Stimulated activated CD4-positive, alpha-beta T cell treated with anti-CD3 and anti-CD28 coated beads, Interleukin-2, amount 100 ng/mL, for 4 hours (primary cell): Measurements from ENCODE around the gene GDF10.

Experiments used
- DNase-seq: peaks from one replicate; pipeline ENCODE4 v3.0.0-alpha.2; 2020; ENCODE audit warnings: low read depth

GDF10 gene

GRCh38 chr10:47276071-47276470, 23.9 kb upstream of the GDF10 start:
- DNase-seq = no peak

- DNase-seq = no peak
These were observed 23.2 kb upstream of the GDF10 start for GRCh38 chr10:47276576-47277351.

DNA sequence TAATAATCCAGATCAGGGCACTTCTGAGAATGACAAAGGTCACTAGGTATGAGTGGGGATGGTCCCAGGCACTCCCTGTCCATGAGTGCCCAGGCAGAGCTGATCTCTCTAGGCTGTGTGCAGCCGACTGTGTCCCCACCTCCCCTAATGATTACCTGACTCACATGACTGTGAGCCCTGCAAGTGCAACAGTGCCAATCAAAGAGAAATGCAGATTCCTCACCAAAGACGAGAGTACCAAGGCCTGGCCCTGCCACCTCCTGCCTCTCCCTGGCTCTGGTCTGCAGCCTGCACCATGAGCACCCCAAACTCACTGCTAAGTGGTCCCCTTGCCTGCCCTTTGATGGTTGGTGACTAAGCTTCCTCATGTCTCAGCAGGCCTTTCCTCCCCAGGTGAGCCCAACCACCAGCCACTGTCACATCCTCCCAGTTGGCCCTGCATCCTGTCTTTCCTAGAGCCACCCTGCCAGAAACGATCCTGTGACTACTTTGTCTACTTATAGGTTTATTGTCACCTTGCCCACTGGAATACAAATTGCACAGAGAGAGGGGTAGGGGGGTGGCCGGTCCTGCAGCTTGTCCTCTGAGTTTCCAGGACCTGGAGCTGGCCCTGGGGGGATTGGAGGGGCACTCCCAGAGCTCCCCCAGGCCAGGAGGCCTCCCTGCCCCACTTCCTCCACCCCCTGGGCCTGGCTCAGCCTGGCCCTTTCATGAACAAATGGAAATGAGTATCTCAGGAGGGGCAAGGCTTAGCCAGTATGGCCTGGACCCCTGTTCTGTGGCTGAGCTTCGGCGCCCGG, 22.4 kb upstream of the GDF10 start:
- no peak for DNase-seq

GRCh38 chr10:47278152-47278473, 21.9 kb upstream of the GDF10 start:
- DNase-seq = no peak

GRCh38 chr10:47278720-47279119, 21.3 kb upstream of the GDF10 start:
- DNase-seq = no peak

DNA sequence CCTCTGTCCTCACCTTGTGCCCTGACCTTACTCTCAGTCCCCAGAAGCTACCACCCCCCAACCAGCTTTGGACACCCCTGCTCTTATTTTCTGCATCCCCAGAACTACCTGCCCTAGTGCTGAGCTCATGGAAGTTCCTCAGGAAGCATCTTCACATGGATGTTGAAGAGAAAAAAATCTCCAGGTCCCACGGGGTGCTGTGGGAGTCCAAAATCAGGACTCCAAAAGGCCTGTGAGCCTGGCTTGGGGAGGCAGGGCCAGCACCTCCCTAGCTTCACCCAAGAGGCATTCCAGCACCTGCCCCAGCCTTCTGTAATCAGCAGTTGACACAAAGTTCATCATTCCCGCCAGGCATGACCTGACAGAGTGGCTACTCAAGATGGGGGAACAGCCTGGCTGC, 20.7 kb upstream of the GDF10 start:
- DNase-seq = no peak

GRCh38 chr10:47282005-47282656, 17.9 kb upstream of the GDF10 start:
- DNase-seq = no peak

- no peak for DNase-seq
These were observed 17.4 kb upstream of the GDF10 start for GRCh38 chr10:47282657-47283018.

GRCh38 chr10:47283101-47283630, 16.8 kb upstream of the GDF10 start:
- DNase-seq = no peak

DNA sequence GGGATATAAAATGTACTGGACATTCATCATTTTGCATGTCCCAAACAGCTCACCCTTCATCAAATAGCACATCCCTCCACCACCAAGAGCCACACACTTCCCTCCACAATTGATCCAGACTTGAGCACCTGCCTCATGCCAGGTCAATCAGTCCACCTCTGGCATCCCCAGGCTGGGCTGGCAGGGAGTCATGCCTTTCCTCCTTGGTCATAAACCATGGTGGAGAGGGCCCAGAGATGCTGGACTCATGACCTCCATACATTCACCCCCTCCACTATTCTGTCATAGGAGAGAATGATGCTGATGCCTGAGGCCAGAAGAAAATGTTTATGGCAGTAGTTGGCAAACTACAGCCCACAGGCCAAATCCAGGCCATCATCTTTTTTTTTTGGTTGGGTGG, 16.1 kb upstream of the GDF10 start:
- DNase-seq = no peak

GRCh38 chr10:47285381-47286115, 14.4 kb upstream of the GDF10 start:
- no peak for DNase-seq

DNA sequence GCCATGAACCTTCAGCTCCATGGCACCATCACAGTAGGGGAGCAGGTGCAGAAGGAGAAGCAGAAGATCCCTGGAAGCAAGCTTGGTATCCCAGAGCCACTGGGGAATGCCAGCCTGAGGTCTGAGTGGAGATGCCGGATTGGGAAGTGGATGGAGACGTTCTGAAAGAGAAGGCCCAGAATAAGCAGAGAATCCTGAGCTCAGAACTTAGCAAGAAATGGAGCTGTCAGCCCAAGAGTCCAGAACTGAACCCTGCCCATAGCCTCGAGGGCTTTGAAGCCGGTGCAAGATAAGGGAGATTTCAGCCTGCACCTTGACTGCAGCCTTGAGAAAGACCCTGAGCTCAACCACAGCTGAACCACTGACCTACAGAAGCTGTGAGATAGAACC, 13.9 kb upstream of the GDF10 start:
- no peak for DNase-seq

GRCh38 chr10:47286591-47287315, 13.2 kb upstream of the GDF10 start:
- no peak for DNase-seq

GRCh38 chr10:47287365-47287802, 12.6 kb upstream of the GDF10 start:
- no peak for DNase-seq

GRCh38 chr10:47287805-47288204, 12.2 kb upstream of the GDF10 start:
- no peak for DNase-seq

- no peak for DNase-seq
These were observed 11.8 kb upstream of the GDF10 start for GRCh38 chr10:47288236-47288635.

- DNase-seq = no peak
These were observed 11.0 kb upstream of the GDF10 start for GRCh38 chr10:47288916-47289495.

GRCh38 chr10:47289921-47290320, 10.1 kb upstream of the GDF10 start:
- no peak for DNase-seq

- DNase-seq = no peak
These were observed 9.7 kb upstream of the GDF10 start for GRCh38 chr10:47290338-47290737.

GRCh38 chr10:47291682-47292081, 8.3 kb upstream of the GDF10 start:
- DNase-seq = no peak

- DNase-seq = no peak
These were observed 5.9 kb upstream of the GDF10 start for GRCh38 chr10:47294057-47294456.
